CD4-positive, CD25-positive, alpha-beta regulatory T cell (primary cell): Measurements from ENCODE around the gene USP8. TPM values are rescaled to one million over a fixed set of nuclear protein-coding genes. Genes with fewer than 3 reads are reported as not detected.
A peak's percentile ranks its signal among the peaks of the same experiment; 100 is the strongest.
"Not testable (repeated sequence)": the region's sequence is repeated elsewhere in the genome, so short reads cannot be mapped to it uniquely, and the experiment has no call there.

Experiments
- ATAC-seq, 2 donors: fragments of 150-1000 bp; cut with Tn5 transposase; one replicate each; pipeline ENCODE4 v1.10.0; 2021; ENCODE audit warnings: low read depth in 2 of 2, moderate number of reproducible peaks in 2 of 2, moderate library complexity in 1 of 2
- DNase-seq, 3 donors: peaks; one replicate each; pipeline versions ENCODE4 v3.0.0 to v3.0.0-alpha.2; 2012 to 2022; ENCODE audit warnings: mixed read lengths in 1 of 3
- H3K27ac ChIP-seq: one replicate; pipeline ENCODE4 v1.7.0; 2013; ENCODE audit warnings: mild to moderate bottlenecking, low read length; ENCODE audit not compliant: insufficient read depth, poor library complexity, severe bottlenecking
- H3K27me3 ChIP-seq: one replicate; pipeline ENCODE4 v1.7.0; 2013; ENCODE audit warnings: low read length; ENCODE audit not compliant: control insufficient read depth, insufficient read depth
- H3K36me3 ChIP-seq: one replicate; pipeline ENCODE4 v1.7.0; 2013; ENCODE audit warnings: mild to moderate bottlenecking, low read length, moderate library complexity; ENCODE audit not compliant: control insufficient read depth, insufficient read depth
- H3K4me1 ChIP-seq: 2 replicates; pipeline ENCODE4 v1.7.0; 2013; ENCODE audit warnings: mild to moderate bottlenecking, low read length; ENCODE audit not compliant: insufficient read depth, control insufficient read depth, poor library complexity, severe bottlenecking
- H3K4me3 ChIP-seq: one replicate; pipeline ENCODE4 v1.7.0; 2013; ENCODE audit warnings: low read depth, mild to moderate bottlenecking, low read length, moderate library complexity
- H3K9me3 ChIP-seq, 2 experiments: 1 replicate in 1 of 2; 2 replicates in 1 of 2; pipeline ENCODE4 v1.7.0; 2013; ENCODE audit warnings: low read length in 2 of 2, mild to moderate bottlenecking in 1 of 2, moderate library complexity in 1 of 2; ENCODE audit not compliant: control insufficient read depth in 2 of 2
- H3K27ac Mint-ChIP-seq, 3 donors: one replicate each; pipeline ENCODE4 v1.8.0; 2020 to 2022; ENCODE audit warnings: mild to moderate bottlenecking in 3 of 3, mixed read lengths in 3 of 3, moderate library complexity in 2 of 3
- H3K27me3 Mint-ChIP-seq: one replicate; pipeline ENCODE4 v1.8.0; 2022; ENCODE audit warnings: mild to moderate bottlenecking, mixed read lengths
- H3K36me3 Mint-ChIP-seq: one replicate; pipeline ENCODE4 v1.8.0; 2020; ENCODE audit warnings: mixed read lengths
- H3K4me1 Mint-ChIP-seq, 4 donors: one replicate each; pipeline ENCODE4 v1.8.0; 2020 to 2022; ENCODE audit warnings: mixed read lengths in 4 of 4, mild to moderate bottlenecking in 1 of 4
- H3K4me3 Mint-ChIP-seq, 4 donors: one replicate each; pipeline ENCODE4 v1.8.0; 2020 to 2022; ENCODE audit warnings: mild to moderate bottlenecking in 4 of 4, mixed read lengths in 4 of 4, moderate library complexity in 3 of 4
- H3K9me3 Mint-ChIP-seq, 7 donors: one replicate each; pipeline ENCODE4 v1.8.0; 2020 to 2022; ENCODE audit warnings: mixed read lengths in 7 of 7, mild to moderate bottlenecking in 3 of 7, moderate library complexity in 2 of 7
- polyA plus RNA-seq, 4 donors: library from polyadenylated mRNA; unstranded; fragments of 300-500 nt; fragmentation: Illumina TruSeq; gene quantifications; one replicate each; pipeline ENCODE4 v1.2.3, GENCODE V29; 2021
- total RNA-seq: library from RNA; stranded (reverse); gene quantifications from one replicate; pipeline ENCODE4 v1.2.3, GENCODE V29; 2022

Gene USP8
- total RNA-seq: 76.8 TPM
- 10 to 100 TPM; 35.4 to 54.7 (median 44.9) TPM for polyA plus RNA-seq

GRCh38 chr15:50424066-50424890 is at the start of gene USP8:
USP8 (plus strand) TSS chr15:50424405; CDS start chr15:50439074, 14,669 bp downstream.
- Mint-ChIP-seq H3K4me1 (peaks cover 7 to 42% (median 29%) of the 10 kb centered on the region in 4 donors), H3K27ac (peak within 1 kb of the TSS; percentile 92 to 98 (median 98)), H3K36me3 (peaks cover 4% of the 10 kb centered on the region), H3K4me3 (peak within 1 kb of the TSS; percentile 86 to 99 (median 93)), H3K9me3 (no peaks in the 10 kb centered on the region), H3K27me3 (peaks cover 5% of the 10 kb centered on the region)
- Histone ChIP-seq H3K27me3 (no peaks in the 10 kb centered on the region), H3K36me3 (peaks cover 6% of the 10 kb centered on the region), H3K9me3 (no peaks in the 10 kb centered on the region), H3K27ac (peak within 1 kb of the TSS; percentile 92), H3K4me3 (peak within 1 kb of the TSS; percentile 93), H3K4me1 (peaks cover 21% of the 10 kb centered on the region)
- DNase-seq (peak; percentile 87 to 96 (median 92)), ATAC-seq (peak; percentile 97)

- no peak overlapping the region for H3K27ac ChIP-seq
- peaks cover 2 to 11% (median 7%) of the 10 kb centered on the region in 4 donors for H3K4me1 Mint-ChIP-seq
- peaks cover 0 to 2% (median 0%) of the 10 kb centered on the region in 7 donors for H3K9me3 Mint-ChIP-seq
- no peaks in the 10 kb centered on the region for H3K27me3 Mint-ChIP-seq
- no peaks in the 10 kb centered on the region for H3K9me3 ChIP-seq
- H3K27ac Mint-ChIP-seq: peak overlapping the region in 1 of 3 donors; percentile 1
- DNase-seq (peak in 1 of 3 donors; percentile 37), ATAC-seq (peak in 1 of 2 donors; percentile 31)
- H3K4me3 ChIP-seq: no peak overlapping the region
- H3K4me3 Mint-ChIP-seq: no peak overlapping the region
- H3K36me3 Mint-ChIP-seq: peaks cover 7% of the 10 kb centered on the region
- no peaks in the 10 kb centered on the region for H3K36me3 ChIP-seq
- H3K4me1 ChIP-seq: no peaks in the 10 kb centered on the region
- H3K27me3 ChIP-seq: no peaks in the 10 kb centered on the region
Observed at GRCh38 chr15:50377867-50378751, 46.1 kb upstream of the USP8 start.

GRCh38 chr15:50378776-50379175 is 45.4 kb upstream of the USP8 start:
- H3K36me3 ChIP-seq: no peaks in the 10 kb centered on the region
- H3K4me1 ChIP-seq: no peaks in the 10 kb centered on the region
- no peak overlapping the region for H3K4me3 ChIP-seq
- no peaks in the 10 kb centered on the region for H3K27me3 ChIP-seq
- DNase-seq (no peak), ATAC-seq (no peak)
- Mint-ChIP-seq H3K4me1 (peaks cover 2 to 11% (median 7%) of the 10 kb centered on the region in 4 donors), H3K36me3 (peaks cover 7% of the 10 kb centered on the region), H3K27ac (no peak overlapping the region), H3K4me3 (no peak overlapping the region), H3K27me3 (no peaks in the 10 kb centered on the region), H3K9me3 (peaks cover 0 to 2% (median 0%) of the 10 kb centered on the region in 7 donors)
- H3K9me3 ChIP-seq: no peaks in the 10 kb centered on the region
- no peak overlapping the region for H3K27ac ChIP-seq

GRCh38 chr15:50379413-50379812 is 44.8 kb upstream of the USP8 start:
- H3K4me1 ChIP-seq, H3K4me3 Mint-ChIP-seq, H3K27me3 Mint-ChIP-seq, H3K36me3 ChIP-seq, DNase-seq, H3K9me3 Mint-ChIP-seq, H3K9me3 ChIP-seq, H3K27ac ChIP-seq, H3K4me3 ChIP-seq, H3K27me3 ChIP-seq, H3K36me3 Mint-ChIP-seq, ATAC-seq, H3K27ac Mint-ChIP-seq: not testable (repeated sequence)
- H3K4me1 Mint-ChIP-seq: peaks cover 2 to 11% (median 7%) of the 10 kb centered on the region in 4 donors

GRCh38 chr15:50380089-50380488 is 44.1 kb upstream of the USP8 start:
- peaks cover 2 to 11% (median 7%) of the 10 kb centered on the region in 4 donors for H3K4me1 Mint-ChIP-seq
- H3K36me3 Mint-ChIP-seq: peaks cover 7% of the 10 kb centered on the region
- ATAC-seq (no peak), DNase-seq (no peak)
- Histone ChIP-seq H3K27me3 (no peaks in the 10 kb centered on the region), H3K36me3 (no peaks in the 10 kb centered on the region), H3K4me3 (no peak overlapping the region), H3K4me1 (no peaks in the 10 kb centered on the region), H3K27ac (no peak overlapping the region), H3K9me3 (no peaks in the 10 kb centered on the region)
- H3K27ac Mint-ChIP-seq: no peak overlapping the region
- H3K9me3 Mint-ChIP-seq: peaks cover 0 to 2% (median 0%) of the 10 kb centered on the region in 7 donors
- no peaks in the 10 kb centered on the region for H3K27me3 Mint-ChIP-seq
- H3K4me3 Mint-ChIP-seq: no peak overlapping the region

DNA sequence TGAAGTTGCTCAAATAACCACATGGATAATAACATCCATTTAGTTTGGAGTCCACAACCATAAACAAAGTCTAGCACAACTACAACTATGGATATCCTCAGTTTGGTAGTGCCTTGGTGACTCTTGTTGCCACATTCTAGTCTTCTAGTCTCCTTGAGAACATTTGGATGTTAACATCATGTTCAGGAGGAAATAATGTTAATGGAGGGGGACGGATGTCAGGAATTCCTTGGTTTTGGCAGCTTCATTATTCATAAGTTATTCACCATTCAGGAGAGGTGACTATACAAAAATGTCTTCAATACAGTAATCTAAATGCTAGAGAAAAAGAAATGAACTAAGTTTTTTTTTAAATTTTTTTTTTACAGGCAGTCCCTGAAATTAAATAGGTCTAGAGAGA is 42.8 kb upstream of the USP8 start:
- Mint-ChIP-seq H3K4me1 (peaks cover 2 to 11% (median 7%) of the 10 kb centered on the region in 4 donors), H3K27ac (no peak overlapping the region), H3K9me3 (peaks cover 0 to 2% (median 0%) of the 10 kb centered on the region in 7 donors), H3K36me3 (peaks cover 7% of the 10 kb centered on the region), H3K27me3 (no peaks in the 10 kb centered on the region), H3K4me3 (no peak overlapping the region)
- H3K4me3 ChIP-seq: no peak overlapping the region
- H3K4me1 ChIP-seq: no peaks in the 10 kb centered on the region
- no peaks in the 10 kb centered on the region for H3K36me3 ChIP-seq
- no peaks in the 10 kb centered on the region for H3K27me3 ChIP-seq
- H3K9me3 ChIP-seq: no peaks in the 10 kb centered on the region
- no peak for DNase-seq
- H3K27ac ChIP-seq: no peak overlapping the region
- no peak for ATAC-seq

DNA sequence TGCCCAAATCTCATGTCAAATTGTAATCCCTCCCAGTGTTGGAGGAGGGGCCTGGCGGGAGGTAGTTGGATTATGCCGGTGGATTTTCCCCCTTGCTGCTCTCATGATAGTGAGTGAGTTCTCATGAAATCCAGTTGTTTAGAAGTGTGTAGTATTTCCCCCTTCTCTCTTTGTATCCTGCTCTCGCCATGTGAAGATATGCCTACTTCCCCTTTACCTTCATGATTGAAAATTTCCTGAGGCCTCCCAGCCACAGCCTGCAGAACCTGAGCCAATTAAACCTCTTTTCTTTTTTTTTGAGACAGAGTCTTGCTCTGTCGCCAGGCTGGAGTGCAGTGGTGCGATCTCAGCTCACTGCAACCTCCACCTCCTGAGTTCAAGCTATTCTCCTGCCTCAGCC is 41.8 kb upstream of the USP8 start:
- not testable (repeated sequence) for ATAC-seq, H3K9me3 Mint-ChIP-seq, H3K27me3 ChIP-seq, H3K4me3 ChIP-seq, H3K9me3 ChIP-seq, H3K27ac ChIP-seq, H3K27me3 Mint-ChIP-seq, H3K4me3 Mint-ChIP-seq, H3K4me1 ChIP-seq, H3K36me3 Mint-ChIP-seq, H3K36me3 ChIP-seq, DNase-seq
- Mint-ChIP-seq H3K27ac (peak overlapping the region in 1 of 3 donors; percentile 26), H3K4me1 (peaks cover 2 to 11% (median 7%) of the 10 kb centered on the region in 4 donors)
